GM23248 (cell line): ENCODE measurements around the gene DPP10.

ENCODE experiments used
- EZH2 ChIP-seq: fragments of 200-600 bp; sonication (generic); IDR thresholded peaks from 2 replicates; pipeline ENCODE4 v1.6.1; 2018; ENCODE audit warnings: antibody characterized with exemption, mild to moderate bottlenecking; ENCODE audit not compliant: insufficient read depth, poor library complexity, severe bottlenecking
- EZH2phosphoT487 ChIP-seq: fragments of 200-600 bp; sonication (generic); IDR thresholded peaks from 2 replicates; pipeline ENCODE4 v1.6.1; 2018; ENCODE audit warnings: antibody characterized with exemption, moderate library complexity, mild to moderate bottlenecking, low read depth; ENCODE audit not compliant: insufficient read depth

DNA sequence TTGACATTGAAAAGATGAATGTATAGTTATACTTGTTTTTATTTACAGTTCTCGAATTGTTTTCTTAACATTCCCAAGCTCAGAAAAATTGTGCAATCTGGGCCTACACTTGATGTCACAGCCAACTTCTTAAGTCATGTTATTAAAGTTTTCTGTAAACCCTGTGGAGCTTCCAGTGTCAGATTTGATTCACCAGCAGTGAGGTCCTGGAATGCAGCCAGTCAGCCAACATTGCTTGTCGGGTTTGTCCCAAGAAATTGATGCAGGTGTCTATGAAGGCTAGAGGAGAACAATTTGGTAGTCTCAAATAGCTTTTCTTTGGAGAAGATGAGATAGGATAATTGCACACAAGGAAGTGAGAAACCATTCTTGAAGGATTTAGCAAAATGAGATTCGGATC, 732.2 kb downstream of the DPP10 start:
- TF ChIP-seq EZH2 (no peak), EZH2phosphoT487 (no peak)
